T-helper 2 cell treated with Interferon-gamma antibody and Interleukin-4, amounts not matched to agents 5 μg/mL and 100 μg/mL, for 36 hours (primary cell): ENCODE measurements around the gene SELENOO.

Experiments
- DNase-seq: peaks from one replicate; pipeline ENCODE4 v3.0.0; 2021; ENCODE audit warnings: low spot score
- H3K27ac Mint-ChIP-seq: one replicate; pipeline ENCODE4 v1.8.0; 2021; ENCODE audit warnings: mild to moderate bottlenecking, mixed read lengths
- H3K27me3 Mint-ChIP-seq: one replicate; pipeline ENCODE4 v1.8.0; 2021; ENCODE audit warnings: low read depth, mixed read lengths
- H3K36me3 Mint-ChIP-seq: one replicate; pipeline ENCODE4 v1.8.0; 2021; ENCODE audit warnings: low read depth, mixed read lengths
- H3K4me1 Mint-ChIP-seq: one replicate; pipeline ENCODE4 v1.8.0; 2021; ENCODE audit warnings: low read depth, mixed read lengths
- H3K4me3 Mint-ChIP-seq: one replicate; pipeline ENCODE4 v1.8.0; 2022; ENCODE audit warnings: mild to moderate bottlenecking, moderate library complexity, mixed read lengths
- H3K9me3 Mint-ChIP-seq: one replicate; pipeline ENCODE4 v1.8.0; 2021; ENCODE audit warnings: mixed read lengths

The SELENOO gene

GRCh38 chr22:50208430-50208938 lies 7.7 kb downstream of the SELENOO start:
- DNase-seq = no peak
- no peaks in the 10 kb centered on the region for H3K9me3 Mint-ChIP-seq
- H3K27ac Mint-ChIP-seq = no peak overlapping the region
- H3K4me1 Mint-ChIP-seq = peaks cover 7% of the 10 kb centered on the region
- peaks cover 25% of the 10 kb centered on the region for H3K36me3 Mint-ChIP-seq
- H3K27me3 Mint-ChIP-seq = no peaks in the 10 kb centered on the region
- H3K4me3 Mint-ChIP-seq = no peak overlapping the region

GRCh38 chr22:50208939-50209892 lies 8.4 kb downstream of the SELENOO start:
- H3K36me3 Mint-ChIP-seq = peaks cover 23% of the 10 kb centered on the region
- H3K4me1 Mint-ChIP-seq = peaks cover 5% of the 10 kb centered on the region
- no peak overlapping the region for H3K27ac Mint-ChIP-seq

GRCh38 chr22:50209893-50210292 lies 9.1 kb downstream of the SELENOO start:
- Mint-ChIP-seq H3K27me3 (no peaks in the 10 kb centered on the region), H3K4me1 (peaks cover 4% of the 10 kb centered on the region), H3K4me3 (no peak overlapping the region), H3K27ac (peak overlapping the region; percentile 27), H3K9me3 (no peaks in the 10 kb centered on the region), H3K36me3 (peaks cover 24% of the 10 kb centered on the region)
- peak; percentile 45 for DNase-seq

More at GRCh38 chr22:50208939-50209892, 8.4 kb downstream of the SELENOO start:
- Mint-ChIP-seq H3K27me3 (no peaks in the 10 kb centered on the region), H3K9me3 (no peaks in the 10 kb centered on the region), H3K4me3 (no peak overlapping the region)
- no peak for DNase-seq

- DNase-seq = no peak
- no peaks in the 10 kb centered on the region for H3K27me3 Mint-ChIP-seq
- no peaks in the 10 kb centered on the region for H3K9me3 Mint-ChIP-seq
- H3K4me1 Mint-ChIP-seq = peaks cover 3% of the 10 kb centered on the region
- H3K36me3 Mint-ChIP-seq = peaks cover 27% of the 10 kb centered on the region
- no peak overlapping the region for H3K27ac Mint-ChIP-seq
- no peak overlapping the region for H3K4me3 Mint-ChIP-seq
These were observed 9.7 kb downstream of the SELENOO start for GRCh38 chr22:50210378-50211139.

GRCh38 chr22:50211147-50211546 lies 10.3 kb downstream of the SELENOO start:
- DNase-seq = no peak
- H3K36me3 Mint-ChIP-seq = peaks cover 31% of the 10 kb centered on the region
- no peak overlapping the region for H3K27ac Mint-ChIP-seq
- no peak overlapping the region for H3K4me3 Mint-ChIP-seq
- H3K4me1 Mint-ChIP-seq = peaks cover 3% of the 10 kb centered on the region
- H3K9me3 Mint-ChIP-seq = no peaks in the 10 kb centered on the region
- no peaks in the 10 kb centered on the region for H3K27me3 Mint-ChIP-seq

- Mint-ChIP-seq H3K27me3 (no peaks in the 10 kb centered on the region), H3K9me3 (no peaks in the 10 kb centered on the region), H3K36me3 (peaks cover 31% of the 10 kb centered on the region), H3K4me3 (no peak overlapping the region), H3K4me1 (peaks cover 3% of the 10 kb centered on the region), H3K27ac (no peak overlapping the region)
- DNase-seq = no peak
These were observed 12.5 kb downstream of the SELENOO start for GRCh38 chr22:50213263-50213662.

- Mint-ChIP-seq H3K4me1 (no peaks in the 10 kb centered on the region), H3K27me3 (no peaks in the 10 kb centered on the region), H3K27ac (peak overlapping the region; percentile 21), H3K4me3 (no peak overlapping the region), H3K36me3 (peaks cover 28% of the 10 kb centered on the region), H3K9me3 (no peaks in the 10 kb centered on the region)
- DNase-seq = no peak
These were observed 14.7 kb downstream of the SELENOO start for GRCh38 chr22:50215297-50216054.

- Mint-ChIP-seq H3K4me1 (no peaks in the 10 kb centered on the region), H3K36me3 (peaks cover 29% of the 10 kb centered on the region), H3K27ac (no peak overlapping the region), H3K27me3 (no peaks in the 10 kb centered on the region), H3K4me3 (no peak overlapping the region), H3K9me3 (no peaks in the 10 kb centered on the region)
- DNase-seq = no peak
These were observed 15.4 kb downstream of the SELENOO start for GRCh38 chr22:50216055-50216683.

GRCh38 chr22:50216684-50217520 lies 16.1 kb downstream of the SELENOO start:
- DNase-seq = no peak
- H3K27me3 Mint-ChIP-seq = no peaks in the 10 kb centered on the region
- H3K36me3 Mint-ChIP-seq = peaks cover 27% of the 10 kb centered on the region
- no peaks in the 10 kb centered on the region for H3K9me3 Mint-ChIP-seq
- no peaks in the 10 kb centered on the region for H3K4me1 Mint-ChIP-seq
- no peak overlapping the region for H3K27ac Mint-ChIP-seq
- no peak overlapping the region for H3K4me3 Mint-ChIP-seq

- no peak overlapping the region for H3K4me3 Mint-ChIP-seq
- H3K27ac Mint-ChIP-seq = no peak overlapping the region
- no peaks in the 10 kb centered on the region for H3K9me3 Mint-ChIP-seq
- DNase-seq = no peak
- no peaks in the 10 kb centered on the region for H3K4me1 Mint-ChIP-seq
- H3K36me3 Mint-ChIP-seq = peaks cover 23% of the 10 kb centered on the region
- H3K27me3 Mint-ChIP-seq = no peaks in the 10 kb centered on the region
These were observed 16.8 kb downstream of the SELENOO start for GRCh38 chr22:50217543-50218152.

GRCh38 chr22:50218153-50218995 lies 17.6 kb downstream of the SELENOO start:
- H3K4me3 Mint-ChIP-seq = no peak overlapping the region
- H3K4me1 Mint-ChIP-seq = no peaks in the 10 kb centered on the region
- H3K27me3 Mint-ChIP-seq = no peaks in the 10 kb centered on the region
- peaks cover 20% of the 10 kb centered on the region for H3K36me3 Mint-ChIP-seq
- no peak for DNase-seq
- H3K9me3 Mint-ChIP-seq = no peaks in the 10 kb centered on the region
- no peak overlapping the region for H3K27ac Mint-ChIP-seq
